T-cell (primary cell): ENCODE data around the gene NAGS. TPM values are rescaled to one million over a fixed set of nuclear protein-coding genes. Genes with fewer than 3 reads are reported as not detected.
"Not testable (repeated sequence)": the region's sequence is repeated elsewhere in the genome, so short reads cannot be mapped to it uniquely, and the experiment has no call there.

ENCODE experiments used
- ATAC-seq, 4 experiments: fragments of 200-7000 bp in 3 of 4; fragments of 150-1000 bp in 1 of 4; cut with Tn5 transposase; replicated peaks in 1 of 4; 1 replicate in 3 of 4; 2 replicates in 1 of 4; pipeline ENCODE4 v1.10.0; 2021; ENCODE audit warnings: moderate library complexity in 3 of 4, mild to moderate bottlenecking in 2 of 4, moderate number of reproducible peaks in 1 of 4
- CTCF ChIA-PET, 2 donors: fragments of 300-600 bp; sonication (Branson Sonifier 250); formaldehyde crosslinking; loops; one replicate each; lab custom pipeline; 2022; ENCODE audit warnings: antibody characterized with exemption in 2 of 2; lab: Charles Lee
- POLR2A ChIA-PET, 2 donors: fragments of 300-600 bp; sonication (Branson Sonifier 250); formaldehyde crosslinking; loops; one replicate each; lab custom pipeline; 2022; ENCODE audit warnings: antibody characterized with exemption in 2 of 2; lab: Charles Lee
- DNase-seq, 35 experiments: peaks; one replicate each; pipeline versions ENCODE4 v3.0.0 to v3.0.0-alpha.2; 2013 to 2023
- H3K27ac ChIP-seq: one replicate; pipeline ENCODE4 v1.5.1; 2013; ENCODE audit warnings: low read length
- H3K27me3 ChIP-seq, 2 experiments: replicated peaks in 1 of 2; 1 replicate in 1 of 2; 2 replicates in 1 of 2; pipeline versions ENCODE4 v1.6.1 to v1.7.0; 2013; ENCODE audit warnings: low read length in 1 of 2, mixed read lengths in 1 of 2; ENCODE audit not compliant: control insufficient read depth in 2 of 2, insufficient read depth in 2 of 2; ENCODE audit errors: extremely low read depth in 1 of 2
- H3K36me3 ChIP-seq, 2 donors: 1 replicate in 1 of 2; 2 replicates in 1 of 2; pipeline versions ENCODE4 v1.6.1 to v1.7.0; 2013; ENCODE audit warnings: low read length in 1 of 2; ENCODE audit not compliant: control insufficient read depth in 2 of 2, insufficient read depth in 1 of 2; ENCODE audit errors: extremely low read depth in 1 of 2
- H3K4me1 ChIP-seq, 2 experiments: 1 replicate in 1 of 2; 2 replicates in 1 of 2; pipeline versions ENCODE4 v1.6.1 to v1.7.0; 2013; ENCODE audit warnings: low read length in 2 of 2, mixed read lengths in 1 of 2; ENCODE audit not compliant: insufficient read depth in 2 of 2, control insufficient read depth in 1 of 2; ENCODE audit errors: extremely low read depth in 1 of 2
- H3K4me3 ChIP-seq, 2 donors: 1 replicate in 1 of 2; 2 replicates in 1 of 2; pipeline versions ENCODE4 v1.5.1 to v1.7.0; 2013; ENCODE audit warnings: mild to moderate bottlenecking in 2 of 2, low read length in 1 of 2, moderate library complexity in 1 of 2; ENCODE audit not compliant: control insufficient read depth in 1 of 2; ENCODE audit errors: extremely low read depth in 1 of 2
- H3K9me3 ChIP-seq: 2 replicates; pipeline ENCODE4 v1.7.0; 2013
- H3K27ac Mint-ChIP-seq, 2 donors: one replicate each; pipeline ENCODE4 v1.8.0; 2020 to 2021; ENCODE audit warnings: mild to moderate bottlenecking in 2 of 2, mixed read lengths in 2 of 2
- H3K27me3 Mint-ChIP-seq, 2 donors: one replicate each; pipeline ENCODE4 v1.8.0; 2021 to 2022; ENCODE audit warnings: mixed read lengths in 2 of 2
- H3K36me3 Mint-ChIP-seq: one replicate; pipeline ENCODE4 v1.8.0; 2021; ENCODE audit warnings: mixed read lengths
- H3K4me1 Mint-ChIP-seq, 3 donors: one replicate each; pipeline ENCODE4 v1.8.0; 2020 to 2022; ENCODE audit warnings: mixed read lengths in 3 of 3, mild to moderate bottlenecking in 1 of 3
- H3K4me3 Mint-ChIP-seq, 3 donors: one replicate each; pipeline ENCODE4 v1.8.0; 2020 to 2022; ENCODE audit warnings: mild to moderate bottlenecking in 3 of 3, mixed read lengths in 3 of 3, moderate library complexity in 3 of 3
- H3K9me3 Mint-ChIP-seq, 3 donors: one replicate each; pipeline ENCODE4 v1.8.0; 2020 to 2022; ENCODE audit warnings: mixed read lengths in 3 of 3
- WGBS: methylation state at CpG from one replicate; pipeline ENCODE4 v1.1.5; 2013; ENCODE audit warnings: missing lambda C conversion rate; ENCODE audit not compliant: insufficient coverage; 5-methylcytosine and 5-hydroxymethylcytosine counted together
- total RNA-seq, 35 experiments: library from RNA in 6 of 35; stranded (reverse) in 6 of 35; fragments of 120-200 nt in 1 of 35; gene quantifications; one replicate each; pipeline versions ENCODE4 v1.2.1 to v1.2.4 and lab custom pipeline; 2013 to 2026

Gene NAGS
- total RNA-seq, 5 donors from 2014 or later (not counting 1 experiment from before 2014, with no cell fraction given) = 0.35 to 2.4 (median 1.8) TPM

GRCh38 chr17:43987131-43988021, 17.0 kb upstream of the NAGS start:
- Mint-ChIP-seq H3K9me3 (no peaks in the 10 kb centered on the region), H3K27me3 (peaks cover 23 to 51% of the 10 kb centered on the region in 2 donors), H3K36me3 (no peaks in the 10 kb centered on the region), H3K27ac (no peak overlapping the region), H3K4me3 (no peak overlapping the region), H3K4me1 (peaks cover 0 to 8% (median 0%) of the 10 kb centered on the region in 3 donors)
- H3K9me3 ChIP-seq = no peaks in the 10 kb centered on the region
- ATAC-seq (no peak), DNase-seq (no peak)
- H3K4me3 ChIP-seq = no peak overlapping the region
- ChIA-PET CTCF (interaction anchor here in 1 of 2 donors (0.7 kb wide), 1 partner anchor 109 kb away, joined by 3 read pairs; no protein-coding TSS in a partner anchor), POLR2A (no interaction called here)
- peaks cover 8 to 48% of the 10 kb centered on the region in 2 experiments for H3K27me3 ChIP-seq
- H3K4me1 ChIP-seq = peaks cover 0 to 15% of the 10 kb centered on the region in 2 experiments
- 66% methylated on average over 11 of the region's 12 CpGs for WGBS
- no peaks in the 10 kb centered on the region for H3K36me3 ChIP-seq
- H3K27ac ChIP-seq = no peak overlapping the region

- H3K36me3 ChIP-seq = no peaks in the 10 kb centered on the region
- Mint-ChIP-seq H3K27ac (no peak overlapping the region), H3K36me3 (no peaks in the 10 kb centered on the region), H3K4me3 (no peak overlapping the region), H3K4me1 (peaks cover 0 to 6% (median 0%) of the 10 kb centered on the region in 3 donors), H3K9me3 (no peaks in the 10 kb centered on the region), H3K27me3 (peaks cover 16 to 41% of the 10 kb centered on the region in 2 donors)
- POLR2A ChIA-PET = no interaction called here
- H3K4me3 ChIP-seq = no peak overlapping the region
- H3K9me3 ChIP-seq = no peaks in the 10 kb centered on the region
- DNase-seq (no peak), ATAC-seq (no peak)
- CTCF ChIA-PET = no interaction called here
- peaks cover 5 to 44% of the 10 kb centered on the region in 2 experiments for H3K27me3 ChIP-seq
- H3K27ac ChIP-seq = no peak overlapping the region
- WGBS = 80% methylated on average over 8 of the region's 9 CpGs
- peaks cover 0 to 12% of the 10 kb centered on the region in 2 experiments for H3K4me1 ChIP-seq
Observed at GRCh38 chr17:43988301-43988700, 16.1 kb upstream of the NAGS start.

GRCh38 chr17:43992641-43993040, 11.8 kb upstream of the NAGS start:
- no peak for ATAC-seq
- peaks cover 0 to 8% (median 0%) of the 10 kb centered on the region in 3 donors for H3K4me1 Mint-ChIP-seq
- peaks cover 12 to 28% of the 10 kb centered on the region in 2 donors for H3K27me3 Mint-ChIP-seq
- ChIA-PET POLR2A (no interaction called here), CTCF (no interaction called here)
- no peaks in the 10 kb centered on the region for H3K36me3 ChIP-seq
- no peaks in the 10 kb centered on the region for H3K36me3 Mint-ChIP-seq
- H3K27me3 ChIP-seq = peaks cover 2 to 43% of the 10 kb centered on the region in 2 experiments
- no peaks in the 10 kb centered on the region for H3K9me3 Mint-ChIP-seq
- DNase-seq = no peak
- WGBS = 93% methylated on average over 7 of the region's 14 CpGs
- H3K27ac ChIP-seq = no peak overlapping the region
- H3K27ac Mint-ChIP-seq = no peak overlapping the region
- H3K4me1 ChIP-seq = peaks cover 0 to 9% of the 10 kb centered on the region in 2 experiments
- H3K9me3 ChIP-seq = no peaks in the 10 kb centered on the region
- no peak overlapping the region for H3K4me3 Mint-ChIP-seq
- H3K4me3 ChIP-seq = no peak overlapping the region

GRCh38 chr17:43994272-43995149, 9.9 kb upstream of the NAGS start:
- Histone ChIP-seq H3K36me3 (no peaks in the 10 kb centered on the region), H3K4me1 (peaks cover 0 to 9% of the 10 kb centered on the region in 2 experiments), H3K9me3 (no peaks in the 10 kb centered on the region), H3K4me3 (peak overlapping the region in 1 of 2 donors; percentile 26), H3K27me3 (peaks cover 0 to 48% of the 10 kb centered on the region in 2 experiments), H3K27ac (no peak overlapping the region)
- ATAC-seq = peak; percentile 52 to 94 (median 89)
- ChIA-PET POLR2A (no interaction called here), CTCF (interaction anchor here in 1 of 2 donors (1.7 kb wide), 1 partner anchor 51 kb away, joined by 11 read pairs; the partner anchor contains the start of gene PPY)
- Mint-ChIP-seq H3K27me3 (peaks cover 7 to 19% of the 10 kb centered on the region in 2 donors), H3K4me1 (peaks cover 0 to 8% (median 0%) of the 10 kb centered on the region in 3 donors), H3K4me3 (peak overlapping the region in 1 of 3 donors; percentile 13), H3K9me3 (no peaks in the 10 kb centered on the region), H3K27ac (no peak overlapping the region), H3K36me3 (no peaks in the 10 kb centered on the region)
- WGBS = 12% methylated on average over 40 of the region's 52 CpGs
- DNase-seq = peak; percentile 22 to 78 (median 55)

- no peak overlapping the region for H3K4me3 ChIP-seq
- H3K9me3 Mint-ChIP-seq = no peaks in the 10 kb centered on the region
- H3K27me3 Mint-ChIP-seq = peaks cover 7 to 19% of the 10 kb centered on the region in 2 donors
- H3K4me1 ChIP-seq = peaks cover 0 to 9% of the 10 kb centered on the region in 2 experiments
- H3K4me3 Mint-ChIP-seq = no peak overlapping the region
- no peaks in the 10 kb centered on the region for H3K36me3 ChIP-seq
- H3K36me3 Mint-ChIP-seq = no peaks in the 10 kb centered on the region
- H3K27ac Mint-ChIP-seq = no peak overlapping the region
- ATAC-seq = no peak
- ChIA-PET POLR2A (no interaction called here), CTCF (interaction anchor here in 1 of 2 donors (0.7 kb wide), 1 partner anchor 86 kb away, joined by 3 read pairs; no protein-coding TSS in a partner anchor)
- no peak overlapping the region for H3K27ac ChIP-seq
- peaks cover 0 to 8% (median 0%) of the 10 kb centered on the region in 3 donors for H3K4me1 Mint-ChIP-seq
- DNase-seq = no peak
- WGBS = no CpG with 5 or more reads among the region's 12 CpGs
- H3K27me3 ChIP-seq = peaks cover 0 to 50% of the 10 kb centered on the region in 2 experiments
- H3K9me3 ChIP-seq = no peaks in the 10 kb centered on the region
Observed at GRCh38 chr17:43995150-43995471, 9.3 kb upstream of the NAGS start.

GRCh38 chr17:43997180-43997579, 7.2 kb upstream of the NAGS start:
- H3K36me3 ChIP-seq, H3K4me1 ChIP-seq, H3K27ac ChIP-seq, H3K4me1 Mint-ChIP-seq, H3K4me3 Mint-ChIP-seq, H3K9me3 Mint-ChIP-seq, ATAC-seq, H3K9me3 ChIP-seq, DNase-seq, H3K36me3 Mint-ChIP-seq, H3K4me3 ChIP-seq, POLR2A ChIA-PET, H3K27ac Mint-ChIP-seq: not testable (repeated sequence)
- CTCF ChIA-PET = interaction anchor here in 1 of 2 donors (0.7 kb wide), 1 partner anchor 119 kb away, joined by 3 read pairs; no protein-coding TSS in a partner anchor
- peaks cover 0 to 60% of the 10 kb centered on the region in 2 experiments for H3K27me3 ChIP-seq
- H3K27me3 Mint-ChIP-seq = peaks cover 7 to 19% of the 10 kb centered on the region in 2 donors
- WGBS = 91% methylated on average over 4 of the region's 5 CpGs
